ENCODE measurements around the gene SLC38A8.
A peak's percentile ranks its signal among the peaks of the same experiment; 100 is the strongest.

The SLC38A8 gene

GRCh38 chr16:84068783-84069462, 26.3 kb upstream of the SLC38A8 start:
- no peaks in the 10 kb centered on the region for H3K27me3 ChIP-seq
- H3K4me3 ChIP-seq (ENCODE audit: low read depth in 1 of 2, low read length in 1 of 2), result peak overlapping the region in 1 of 2 experiments; percentile 1
- no peak for TF ChIP-seq CTCF (IDR thresholded peaks at IDR 0.05)
- H3K36me3 ChIP-seq, result peaks cover 38% of the 10 kb centered on the region
- H3K27ac ChIP-seq, result peak overlapping the region; percentile 88
- no peaks in the 10 kb centered on the region for H3K9me3 ChIP-seq
- peaks cover 23 to 25% of the 10 kb centered on the region in 2 experiments for H3K4me1 ChIP-seq (ENCODE audit: control insufficient read depth in 1 of 2, insufficient read depth in 1 of 2, low read depth in 1 of 2, low read length in 1 of 2)

- peaks cover 23 to 25% of the 10 kb centered on the region in 2 experiments for H3K4me1 ChIP-seq (ENCODE audit: control insufficient read depth in 1 of 2, insufficient read depth in 1 of 2, low read depth in 1 of 2, low read length in 1 of 2)
- TF ChIP-seq CTCF (IDR thresholded peaks at IDR 0.05), result no peak
- peak overlapping the region; percentile 88 for H3K27ac ChIP-seq
- H3K9me3 ChIP-seq, result no peaks in the 10 kb centered on the region
- H3K27me3 ChIP-seq, result no peaks in the 10 kb centered on the region
- H3K4me3 ChIP-seq (ENCODE audit: low read depth in 1 of 2, low read length in 1 of 2), result no peak overlapping the region
- peaks cover 41% of the 10 kb centered on the region for H3K36me3 ChIP-seq
Measured at GRCh38 chr16:84068041-84068440, 25.4 kb upstream of the SLC38A8 start.

GRCh38 chr16:84067640-84068039, 25.0 kb upstream of the SLC38A8 start:
- no peak overlapping the region for H3K4me3 ChIP-seq (ENCODE audit: low read depth in 1 of 2, low read length in 1 of 2)
- peaks cover 23 to 25% of the 10 kb centered on the region in 2 experiments for H3K4me1 ChIP-seq (ENCODE audit: control insufficient read depth in 1 of 2, insufficient read depth in 1 of 2, low read depth in 1 of 2, low read length in 1 of 2)
- no peaks in the 10 kb centered on the region for H3K27me3 ChIP-seq
- TF ChIP-seq CTCF (IDR thresholded peaks at IDR 0.05), result no peak
- peaks cover 41% of the 10 kb centered on the region for H3K36me3 ChIP-seq
- no peaks in the 10 kb centered on the region for H3K9me3 ChIP-seq
- peak overlapping the region; percentile 88 for H3K27ac ChIP-seq

- Histone ChIP-seq H3K36me3 (peaks cover 51% of the 10 kb centered on the region), H3K9me3 (no peaks in the 10 kb centered on the region), H3K27ac (no peak overlapping the region), H3K27me3 (no peaks in the 10 kb centered on the region), H3K4me1 (ENCODE audit: control insufficient read depth in 1 of 2, insufficient read depth in 1 of 2, low read depth in 1 of 2, low read length in 1 of 2) (peaks cover 23 to 25% of the 10 kb centered on the region in 2 experiments), H3K4me3 (ENCODE audit: low read depth in 1 of 2, low read length in 1 of 2) (no peak overlapping the region)
- TF ChIP-seq CTCF (IDR thresholded peaks at IDR 0.05), result peak; percentile 79
Measured at GRCh38 chr16:84065536-84066132, 23.0 kb upstream of the SLC38A8 start.

- no peaks in the 10 kb centered on the region for H3K27me3 ChIP-seq
- H3K27ac ChIP-seq, result no peak overlapping the region
Measured at GRCh38 chr16:84063980-84064379, 21.4 kb upstream of the SLC38A8 start.

More at GRCh38 chr16:84063980-84064379, 21.4 kb upstream of the SLC38A8 start:
- TF ChIP-seq CTCF (IDR thresholded peaks at IDR 0.05), result no peak
- no peaks in the 10 kb centered on the region for H3K9me3 ChIP-seq
- peaks cover 67% of the 10 kb centered on the region for H3K36me3 ChIP-seq
- H3K4me3 ChIP-seq (ENCODE audit: low read depth in 1 of 2, low read length in 1 of 2), result no peak overlapping the region
- peaks cover 8 to 9% of the 10 kb centered on the region in 2 experiments for H3K4me1 ChIP-seq (ENCODE audit: control insufficient read depth in 1 of 2, insufficient read depth in 1 of 2, low read depth in 1 of 2, low read length in 1 of 2)
